Ishikawa (cell line): Measurements from ENCODE around the gene IL31RA.
A peak's percentile ranks its signal among the peaks of the same experiment; 100 is the strongest.

Source experiments
- CEBPB ChIP-seq: IDR thresholded peaks from 2 replicates; pipeline ENCODE4 v1.6.1; 2012
- CREB1 ChIP-seq: IDR thresholded peaks from 2 replicates; pipeline ENCODE4 v1.6.1; 2012; ENCODE audit warnings: low read depth
- EGR1 ChIP-seq: IDR thresholded peaks from 2 replicates; pipeline ENCODE4 v1.6.1; 2012
- EP300 ChIP-seq: IDR thresholded peaks from 2 replicates; pipeline ENCODE4 v1.6.1; 2012; ENCODE audit warnings: borderline replicate concordance
- FOXM1 ChIP-seq: IDR thresholded peaks from 2 replicates; pipeline ENCODE4 v1.6.1; 2012; ENCODE audit warnings: low read depth, borderline replicate concordance
- MAX ChIP-seq: IDR thresholded peaks from 2 replicates; pipeline ENCODE4 v1.6.1; 2012
- NFIC ChIP-seq: IDR thresholded peaks from 2 replicates; pipeline ENCODE4 v1.6.1; 2012
- RAD21 ChIP-seq: IDR thresholded peaks from 2 replicates; pipeline ENCODE4 v1.6.1; 2012; ENCODE audit warnings: low read depth
- REST ChIP-seq: IDR thresholded peaks from 2 replicates; pipeline ENCODE4 v1.6.1; 2012; ENCODE audit warnings: low read depth, mild to moderate bottlenecking
- TAF1 ChIP-seq: IDR thresholded peaks from 2 replicates; pipeline ENCODE4 v1.6.1; 2012; ENCODE audit warnings: low read depth, mild to moderate bottlenecking
- TCF12 ChIP-seq: IDR thresholded peaks from 2 replicates; pipeline ENCODE4 v1.6.1; 2012; ENCODE audit warnings: low read depth
- TEAD4 ChIP-seq: IDR thresholded peaks from 2 replicates; pipeline ENCODE4 v1.6.1; 2012
- YY1 ChIP-seq: IDR thresholded peaks from 2 replicates; pipeline ENCODE4 v1.6.1; 2012; ENCODE audit warnings: low read depth
- ZBTB7A ChIP-seq: IDR thresholded peaks from 2 replicates; pipeline ENCODE4 v1.6.1; 2012; ENCODE audit warnings: low read depth
- TF ChIP-seq, protein P1 (sequence below): IDR thresholded peaks from 2 replicates; pipeline ENCODE4 v1.6.1; 2012

The IL31RA gene

DNA sequence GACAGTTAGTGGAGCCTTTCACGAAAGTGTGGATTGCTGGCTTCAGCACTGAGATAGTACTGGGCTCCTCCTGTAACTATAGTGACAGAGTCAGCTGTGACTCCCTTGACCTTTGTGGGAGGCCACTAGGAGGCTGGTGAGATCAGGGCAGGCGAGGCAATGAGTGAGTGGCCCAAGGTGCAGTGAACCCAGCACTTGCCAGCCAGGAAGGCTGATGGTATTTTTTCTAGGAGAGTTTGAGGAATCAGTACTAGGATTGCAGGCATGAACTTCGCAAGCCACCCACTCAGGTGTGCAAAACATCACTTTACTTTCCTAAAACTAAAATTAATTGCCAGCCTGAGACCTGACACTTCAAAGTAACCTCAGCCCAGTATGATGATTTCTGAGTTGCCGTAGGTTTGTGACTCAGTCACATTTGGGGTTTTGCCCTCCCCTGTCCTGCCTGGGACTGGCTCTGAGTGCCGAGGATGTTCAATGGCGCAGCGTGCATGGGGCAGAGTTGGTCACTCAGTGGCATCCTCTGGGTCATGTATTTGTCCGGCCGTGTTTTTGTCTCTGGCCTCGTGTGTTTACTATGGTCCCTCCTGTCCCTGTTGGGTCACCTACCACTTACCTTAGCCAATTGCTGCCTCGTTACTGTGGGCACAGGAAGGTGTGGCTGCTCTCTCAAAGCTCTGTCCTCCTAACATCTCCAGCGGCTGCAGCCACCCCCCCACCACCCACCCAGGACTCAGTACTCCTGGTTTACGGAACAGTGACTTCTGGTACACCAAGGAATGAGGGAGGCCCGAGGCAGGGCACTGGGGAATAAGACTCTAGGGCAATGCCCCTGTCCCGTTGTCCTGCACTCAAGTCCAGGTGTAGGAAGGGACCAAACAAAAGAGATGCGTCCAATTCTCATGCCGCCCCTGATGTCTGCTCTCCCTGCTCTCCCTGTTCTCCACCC, 67.2 kb downstream of the IL31RA start:
- TF ChIP-seq TAF1 (no peak), FOXM1 (no peak), CEBPB (no peak), TEAD4 (no peak), NFIC (no peak), MAX (no peak), EGR1 (no peak), CREB1 (no peak), ZBTB7A (no peak), REST (no peak), RAD21 (no peak), EP300 (no peak), YY1 (no peak), TCF12 (no peak)
- TF ChIP-seq, protein P1, sequence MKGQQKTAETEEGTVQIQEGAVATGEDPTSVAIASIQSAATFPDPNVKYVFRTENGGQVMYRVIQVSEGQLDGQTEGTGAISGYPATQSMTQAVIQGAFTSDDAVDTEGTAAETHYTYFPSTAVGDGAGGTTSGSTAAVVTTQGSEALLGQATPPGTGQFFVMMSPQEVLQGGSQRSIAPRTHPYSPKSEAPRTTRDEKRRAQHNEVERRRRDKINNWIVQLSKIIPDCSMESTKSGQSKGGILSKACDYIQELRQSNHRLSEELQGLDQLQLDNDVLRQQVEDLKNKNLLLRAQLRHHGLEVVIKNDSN, result no peak

DNA sequence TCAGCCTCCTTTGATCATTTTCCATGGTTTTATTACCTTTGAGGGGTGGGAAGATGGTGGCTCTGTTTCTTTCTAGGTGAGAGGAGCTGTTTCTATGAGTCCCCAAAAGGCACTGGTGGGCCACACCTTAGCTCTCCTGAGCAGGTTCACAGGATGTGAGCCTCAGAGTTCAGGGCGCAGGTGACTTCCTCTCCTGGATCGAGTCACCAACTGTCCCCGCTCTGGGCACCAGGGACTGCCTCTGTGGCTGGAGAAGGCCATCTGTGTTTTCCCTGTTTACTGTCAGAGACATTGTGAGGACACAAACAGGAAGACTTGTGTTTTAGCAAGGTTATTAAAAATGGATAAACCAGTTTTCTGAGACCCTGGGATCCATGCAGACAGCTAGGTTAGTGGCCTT, 68.5 kb downstream of the IL31RA start:
- TF ChIP-seq RAD21 (no peak), CEBPB (no peak), REST (no peak), NFIC (no peak), TAF1 (no peak), EP300 (no peak), YY1 (no peak), CREB1 (no peak), TEAD4 (no peak), MAX (no peak), TCF12 (no peak), EGR1 (no peak), ZBTB7A (no peak), FOXM1 (no peak)
- TF ChIP-seq, protein P1, result no peak

- TF ChIP-seq CREB1 (no peak), RAD21 (peak; percentile 42)
Observed at GRCh38 chr5:55920784-55921183, 69.6 kb downstream of the IL31RA start.

GRCh38 chr5:55921617-55922016, 70.5 kb downstream of the IL31RA start:
- TF ChIP-seq TEAD4 (no peak), CREB1 (no peak), EP300 (no peak), RAD21 (no peak), EGR1 (no peak), FOXM1 (no peak), TAF1 (no peak), TCF12 (no peak), CEBPB (no peak), ZBTB7A (no peak), YY1 (no peak), MAX (no peak), NFIC (no peak), REST (no peak)
- TF ChIP-seq, protein P1, result no peak
